ENCODE measurements around the gene MYADML2. TPM values are rescaled to one million over a fixed set of nuclear protein-coding genes. Genes with fewer than 3 reads are reported as not detected.

MYADML2 gene
- total and polyA plus RNA-seq, 9 donors: 11.3 to 24.1 (median 21.5) TPM

- H3K4me1 ChIP-seq (ENCODE audit: control insufficient read depth, insufficient read depth, low read length): peaks cover 55% of the 10 kb centered on the region
- WGBS (ENCODE audit: insufficient coverage): 78% methylated on average over 27 of the region's 31 CpGs
- DNase-seq: no peak
- peaks cover 14% of the 10 kb centered on the region for H3K27me3 ChIP-seq (ENCODE audit: control insufficient read depth, insufficient read depth, low read length)
- H3K36me3 ChIP-seq (ENCODE audit: control insufficient read depth, insufficient read depth, low read length): peaks cover 19% of the 10 kb centered on the region
- H3K4me3 ChIP-seq (ENCODE audit: low read length): no peak overlapping the region
- no peaks in the 10 kb centered on the region for H3K9me3 ChIP-seq (replicated peaks; ENCODE audit: control insufficient read depth, low read depth, low read length)
- no peak overlapping the region for H3K27ac ChIP-seq (ENCODE audit: low read length)
Measured at GRCh38 chr17:81929253-81930141, 17.5 kb downstream of the MYADML2 start.

GRCh38 chr17:81928544-81929252 is 18.3 kb downstream of the MYADML2 start:
- Histone ChIP-seq H3K9me3 (replicated peaks; ENCODE audit: control insufficient read depth, low read depth, low read length) (no peaks in the 10 kb centered on the region), H3K36me3 (ENCODE audit: control insufficient read depth, insufficient read depth, low read length) (peaks cover 11% of the 10 kb centered on the region), H3K27me3 (ENCODE audit: control insufficient read depth, insufficient read depth, low read length) (peaks cover 14% of the 10 kb centered on the region), H3K4me1 (ENCODE audit: control insufficient read depth, insufficient read depth, low read length) (peaks cover 63% of the 10 kb centered on the region), H3K4me3 (ENCODE audit: low read length) (peak overlapping the region; percentile 49), H3K27ac (ENCODE audit: low read length) (no peak overlapping the region)
- 11% methylated on average over 39 of the region's 44 CpGs for WGBS (ENCODE audit: insufficient coverage)
- DNase-seq: no peak

- Histone ChIP-seq H3K9me3 (replicated peaks; ENCODE audit: control insufficient read depth, low read depth, low read length) (no peaks in the 10 kb centered on the region), H3K36me3 (ENCODE audit: control insufficient read depth, insufficient read depth, low read length) (peaks cover 4% of the 10 kb centered on the region), H3K4me1 (ENCODE audit: control insufficient read depth, insufficient read depth, low read length) (peaks cover 71% of the 10 kb centered on the region), H3K27me3 (ENCODE audit: control insufficient read depth, insufficient read depth, low read length) (peaks cover 14% of the 10 kb centered on the region), H3K4me3 (ENCODE audit: low read length) (peak within 1 kb of the TSS; percentile 76), H3K27ac (ENCODE audit: low read length) (peak within 1 kb of the TSS; percentile 94)
- under 1% methylated on average over 86 of the region's 98 CpGs for WGBS (ENCODE audit: insufficient coverage)
- peak; percentile 99 for DNase-seq
Measured at GRCh38 chr17:81927653-81928543, 19.1 kb downstream of the MYADML2 start, which contains the start of gene MAFG. MAFG (minus strand) TSS chr17:81927735; CDS start chr17:81923185, 4,550 bp downstream.

DNA sequence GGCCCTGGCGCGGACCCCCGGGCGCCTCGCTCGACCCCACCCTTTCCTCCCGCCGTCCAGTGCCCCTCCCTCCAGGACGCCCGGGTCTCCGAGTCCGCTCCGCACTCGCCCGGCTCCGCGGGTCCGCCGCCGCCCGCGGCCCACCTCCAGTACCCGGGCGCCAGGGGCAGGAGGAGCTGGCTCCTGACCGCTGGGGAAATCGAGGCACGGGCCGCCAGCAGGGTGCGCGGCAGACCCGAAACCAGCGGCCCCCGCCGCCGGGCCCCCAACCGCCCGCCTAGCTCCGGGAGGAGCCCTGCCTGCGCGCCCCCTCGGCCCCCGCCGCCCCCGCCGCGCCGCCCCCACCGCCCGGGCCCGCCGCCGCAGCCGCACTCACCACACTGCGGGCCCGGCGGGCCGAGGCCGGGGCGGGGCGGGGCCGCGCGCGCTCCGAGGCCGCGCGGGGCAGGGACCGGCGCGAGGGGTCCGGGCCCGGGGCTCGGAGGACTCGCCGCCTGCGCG is 19.8 kb downstream of the MYADML2 start:
- Histone ChIP-seq H3K27me3 (ENCODE audit: control insufficient read depth, insufficient read depth, low read length) (peaks cover 14% of the 10 kb centered on the region), H3K9me3 (replicated peaks; ENCODE audit: control insufficient read depth, low read depth, low read length) (no peaks in the 10 kb centered on the region), H3K4me1 (ENCODE audit: control insufficient read depth, insufficient read depth, low read length) (peaks cover 74% of the 10 kb centered on the region), H3K27ac (ENCODE audit: low read length) (peak overlapping the region; percentile 42), H3K4me3 (ENCODE audit: low read length) (peak overlapping the region; percentile 76), H3K36me3 (ENCODE audit: control insufficient read depth, insufficient read depth, low read length) (peaks cover 6% of the 10 kb centered on the region)
- WGBS (ENCODE audit: insufficient coverage): under 1% methylated on average over 63 of the region's 78 CpGs
- peak; percentile 53 for DNase-seq

GRCh38 chr17:81926451-81927151 is 20.4 kb downstream of the MYADML2 start:
- H3K4me3 ChIP-seq (ENCODE audit: low read length): peak overlapping the region; percentile 76
- peaks cover 14% of the 10 kb centered on the region for H3K27me3 ChIP-seq (ENCODE audit: control insufficient read depth, insufficient read depth, low read length)
- peaks cover 10% of the 10 kb centered on the region for H3K36me3 ChIP-seq (ENCODE audit: control insufficient read depth, insufficient read depth, low read length)
- H3K4me1 ChIP-seq (ENCODE audit: control insufficient read depth, insufficient read depth, low read length): peaks cover 71% of the 10 kb centered on the region
- peak; percentile 88 for DNase-seq
- no peaks in the 10 kb centered on the region for H3K9me3 ChIP-seq (replicated peaks; ENCODE audit: control insufficient read depth, low read depth, low read length)
- WGBS (ENCODE audit: insufficient coverage): 0% methylated on average over 46 of the region's 46 CpGs
- peak overlapping the region; percentile 94 for H3K27ac ChIP-seq (ENCODE audit: low read length)

- no peak for DNase-seq
- peaks cover 65% of the 10 kb centered on the region for H3K4me1 ChIP-seq (ENCODE audit: control insufficient read depth, insufficient read depth, low read length)
- H3K4me3 ChIP-seq (ENCODE audit: low read length): peak overlapping the region; percentile 76
- no peaks in the 10 kb centered on the region for H3K9me3 ChIP-seq (replicated peaks; ENCODE audit: control insufficient read depth, low read depth, low read length)
- peak overlapping the region; percentile 94 for H3K27ac ChIP-seq (ENCODE audit: low read length)
- WGBS (ENCODE audit: insufficient coverage): 55% methylated on average over 7 of the region's 10 CpGs
- H3K27me3 ChIP-seq (ENCODE audit: control insufficient read depth, insufficient read depth, low read length): peaks cover 14% of the 10 kb centered on the region
- H3K36me3 ChIP-seq (ENCODE audit: control insufficient read depth, insufficient read depth, low read length): peaks cover 14% of the 10 kb centered on the region
Measured at GRCh38 chr17:81925860-81926450, 21.1 kb downstream of the MYADML2 start.

- Histone ChIP-seq H3K36me3 (ENCODE audit: control insufficient read depth, insufficient read depth, low read length) (peaks cover 25% of the 10 kb centered on the region), H3K27me3 (ENCODE audit: control insufficient read depth, insufficient read depth, low read length) (peaks cover 14% of the 10 kb centered on the region), H3K4me1 (ENCODE audit: control insufficient read depth, insufficient read depth, low read length) (peaks cover 54% of the 10 kb centered on the region), H3K27ac (ENCODE audit: low read length) (no peak overlapping the region), H3K9me3 (replicated peaks; ENCODE audit: control insufficient read depth, low read depth, low read length) (no peaks in the 10 kb centered on the region), H3K4me3 (ENCODE audit: low read length) (no peak overlapping the region)
- DNase-seq: no peak
- WGBS (ENCODE audit: insufficient coverage): 46% methylated on average over 12 of the region's 21 CpGs
Measured at GRCh38 chr17:81924557-81925532, 22.2 kb downstream of the MYADML2 start.

All from muscle of leg (tissue), 11 donors.